ENCODE data around the gene NELL2.

Gene NELL2

DNA sequence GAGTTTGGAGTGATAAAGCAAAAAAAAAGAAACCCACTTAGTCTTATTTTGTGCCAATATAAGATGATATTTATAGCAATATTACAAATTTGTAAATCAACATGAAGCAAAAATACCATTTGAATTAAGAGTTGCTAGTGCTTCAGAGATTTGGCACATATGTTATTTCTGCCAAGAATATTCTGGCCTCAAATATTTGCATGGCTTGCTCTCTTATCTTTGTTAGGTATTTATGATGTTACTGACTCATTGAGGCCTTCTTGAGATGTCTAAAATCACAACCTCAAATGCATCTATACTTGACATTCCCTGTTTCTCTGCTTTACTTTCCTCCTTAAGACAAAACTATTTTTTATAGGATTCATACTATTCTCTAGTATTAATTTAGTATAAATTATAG, 301.5 kb downstream of the NELL2 start:
- peak; percentile 33 for DNase-seq (ENCODE audit: low read depth)
- TF ChIP-seq, protein P1, sequence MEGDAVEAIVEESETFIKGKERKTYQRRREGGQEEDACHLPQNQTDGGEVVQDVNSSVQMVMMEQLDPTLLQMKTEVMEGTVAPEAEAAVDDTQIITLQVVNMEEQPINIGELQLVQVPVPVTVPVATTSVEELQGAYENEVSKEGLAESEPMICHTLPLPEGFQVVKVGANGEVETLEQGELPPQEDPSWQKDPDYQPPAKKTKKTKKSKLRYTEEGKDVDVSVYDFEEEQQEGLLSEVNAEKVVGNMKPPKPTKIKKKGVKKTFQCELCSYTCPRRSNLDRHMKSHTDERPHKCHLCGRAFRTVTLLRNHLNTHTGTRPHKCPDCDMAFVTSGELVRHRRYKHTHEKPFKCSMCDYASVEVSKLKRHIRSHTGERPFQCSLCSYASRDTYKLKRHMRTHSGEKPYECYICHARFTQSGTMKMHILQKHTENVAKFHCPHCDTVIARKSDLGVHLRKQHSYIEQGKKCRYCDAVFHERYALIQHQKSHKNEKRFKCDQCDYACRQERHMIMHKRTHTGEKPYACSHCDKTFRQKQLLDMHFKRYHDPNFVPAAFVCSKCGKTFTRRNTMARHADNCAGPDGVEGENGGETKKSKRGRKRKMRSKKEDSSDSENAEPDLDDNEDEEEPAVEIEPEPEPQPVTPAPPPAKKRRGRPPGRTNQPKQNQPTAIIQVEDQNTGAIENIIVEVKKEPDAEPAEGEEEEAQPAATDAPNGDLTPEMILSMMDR (IDR thresholded peaks at IDR 0.05; ENCODE audit: control insufficient read depth, extremely low read depth, insufficient read depth), result no peak
- H3K4me3 ChIP-seq (ENCODE audit: low read depth, low read length), result no peak overlapping the region

DNA sequence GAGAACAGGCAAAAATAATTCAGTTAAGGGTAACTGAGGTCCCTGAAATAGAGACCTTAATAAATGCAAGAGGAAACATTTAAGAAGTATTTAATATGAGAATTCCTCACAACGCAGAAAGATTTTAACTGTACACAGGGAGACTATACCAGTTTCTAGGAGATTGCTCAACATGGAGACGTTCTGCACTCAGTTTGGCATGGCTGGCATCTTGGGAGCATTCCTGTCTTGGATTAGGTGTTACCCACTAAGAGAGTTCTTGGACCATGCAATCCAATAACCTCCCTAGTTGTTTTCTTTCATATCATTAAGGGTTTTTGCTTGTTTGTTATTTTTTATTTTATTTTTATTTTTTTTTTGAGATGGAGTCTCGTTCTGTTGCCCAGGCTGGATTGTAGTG, 302.4 kb downstream of the NELL2 start:
- no peak overlapping the region for H3K4me3 ChIP-seq (ENCODE audit: low read depth, low read length)
- TF ChIP-seq, protein P1 (IDR thresholded peaks at IDR 0.05; ENCODE audit: control insufficient read depth, extremely low read depth, insufficient read depth), result no peak
- DNase-seq (ENCODE audit: low read depth), result no peak

DNA sequence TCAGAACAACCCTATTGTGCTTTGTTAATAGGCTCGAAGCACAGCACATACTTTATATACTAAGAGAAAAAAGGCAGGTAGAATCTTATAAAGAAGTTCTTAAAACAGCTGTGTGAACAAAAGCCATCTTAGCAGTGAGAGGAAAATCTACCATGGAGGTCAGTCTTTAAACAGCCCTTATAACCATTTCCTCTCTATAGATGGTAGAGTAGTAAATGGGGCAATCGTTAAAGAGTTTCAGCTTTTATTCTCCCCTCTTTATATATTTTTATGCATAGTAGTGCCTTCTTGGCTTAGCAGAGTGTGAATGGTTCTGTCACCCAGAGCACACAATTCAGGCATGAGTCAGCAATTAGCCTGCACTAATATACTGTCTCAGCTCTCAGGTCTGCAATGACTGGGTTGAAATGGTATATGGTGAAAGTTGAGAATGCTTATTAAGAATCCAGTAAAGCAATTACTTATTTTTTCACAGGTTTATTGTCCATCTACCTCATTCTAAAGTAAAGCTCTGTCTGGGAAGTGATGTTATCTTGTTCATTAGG, 305.0 kb downstream of the NELL2 start:
- TF ChIP-seq, protein P1 (IDR thresholded peaks at IDR 0.05; ENCODE audit: control insufficient read depth, extremely low read depth, insufficient read depth), result no peak
- no peak for DNase-seq (ENCODE audit: low read depth)
- no peak overlapping the region for H3K4me3 ChIP-seq (ENCODE audit: low read depth, low read length)

DNA sequence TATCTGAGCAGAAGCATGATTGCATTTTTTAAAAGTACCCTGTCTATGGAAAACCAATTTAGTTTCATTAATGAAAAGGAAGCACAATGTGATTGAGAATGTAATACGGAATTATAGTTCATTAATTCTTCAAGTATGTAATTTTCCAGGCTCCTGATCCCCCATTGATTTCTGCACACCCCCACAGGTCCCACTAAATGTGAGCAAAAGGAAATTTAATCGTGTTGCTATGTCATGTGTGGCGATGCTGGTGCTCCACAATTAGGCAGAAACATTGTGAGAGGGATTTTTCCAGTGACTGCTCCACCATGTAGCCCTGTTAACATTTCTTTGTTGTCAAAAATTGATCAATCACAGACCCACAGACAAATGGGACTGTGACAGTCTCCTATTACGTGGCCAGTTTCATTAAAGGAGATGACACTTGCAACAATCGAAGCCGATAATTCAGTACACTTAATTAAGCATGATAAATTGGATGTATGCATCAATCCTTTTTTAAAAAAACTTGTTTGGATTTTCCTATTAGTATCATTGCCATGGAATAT, 306.0 kb downstream of the NELL2 start:
- TF ChIP-seq, protein P1 (IDR thresholded peaks at IDR 0.05; ENCODE audit: control insufficient read depth, extremely low read depth, insufficient read depth), result no peak
- DNase-seq (ENCODE audit: low read depth), result no peak
- no peak overlapping the region for H3K4me3 ChIP-seq (ENCODE audit: low read depth, low read length)

DNA sequence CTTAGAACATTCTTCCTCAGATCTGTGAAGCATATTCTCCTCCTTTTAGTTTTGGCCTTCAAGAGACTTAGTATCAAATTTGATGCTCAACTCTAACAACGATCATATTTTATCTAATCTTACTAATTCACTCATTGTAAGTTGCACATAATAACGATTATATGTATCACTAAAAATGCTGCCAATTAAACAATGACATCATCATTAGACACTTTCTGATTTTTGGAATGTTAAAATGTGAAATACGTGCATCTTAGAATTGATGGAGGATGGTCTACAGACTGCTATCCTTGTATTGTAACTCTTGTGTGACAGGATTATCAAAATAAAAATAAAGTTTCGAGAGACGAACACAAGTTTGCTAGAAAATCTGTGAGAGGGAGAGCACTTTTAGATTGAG, 311.0 kb downstream of the NELL2 start:
- TF ChIP-seq, protein P1 (IDR thresholded peaks at IDR 0.05; ENCODE audit: control insufficient read depth, extremely low read depth, insufficient read depth), result no peak
- DNase-seq (ENCODE audit: low read depth), result no peak

DNA sequence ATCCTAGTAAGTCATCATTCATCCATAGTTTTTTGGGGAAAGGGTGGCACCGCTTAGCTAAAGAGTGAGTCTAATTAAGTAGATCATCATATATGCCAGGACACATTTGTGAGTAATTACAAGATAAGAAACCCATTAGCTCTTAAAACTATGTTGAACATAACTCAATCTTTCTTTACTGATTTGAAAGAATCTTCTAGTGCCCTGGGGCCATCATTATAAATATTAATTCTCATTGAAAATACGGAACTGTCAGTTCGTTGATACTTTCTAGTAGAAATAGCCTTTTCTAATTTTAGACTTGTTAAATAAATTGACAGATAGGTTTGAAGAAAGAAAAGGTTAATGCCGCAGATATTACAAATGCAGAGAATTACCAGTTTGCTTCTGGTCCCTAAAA, 312.6 kb downstream of the NELL2 start:
- no peak for DNase-seq (ENCODE audit: low read depth)
- TF ChIP-seq, protein P1 (IDR thresholded peaks at IDR 0.05; ENCODE audit: control insufficient read depth, extremely low read depth, insufficient read depth), result no peak
- no peak overlapping the region for H3K4me3 ChIP-seq (ENCODE audit: low read depth, low read length)

More for the DNA sequence above, 311.0 kb downstream of the NELL2 start:
- H3K4me3 ChIP-seq (ENCODE audit: low read depth, low read length), result no peak overlapping the region

Measured in LNCaP clone FGC (cell line).